ACHN (cell line): Measurements from ENCODE around the gene ANKFY1.

Experiments
- DNase-seq: peaks from one replicate; pipeline ENCODE4 v3.0.0-alpha.2; 2015
- in situ Hi-C: cut with HindIII; loops from 2 replicates; pipeline ENCODE4 v1.10.0; 2017; ENCODE audit warnings: low sequenced_read_pairs, low pct_ligation_motif_present, low pct_unique_long_range_greater_than_20kb

ANKFY1 gene, protein sequence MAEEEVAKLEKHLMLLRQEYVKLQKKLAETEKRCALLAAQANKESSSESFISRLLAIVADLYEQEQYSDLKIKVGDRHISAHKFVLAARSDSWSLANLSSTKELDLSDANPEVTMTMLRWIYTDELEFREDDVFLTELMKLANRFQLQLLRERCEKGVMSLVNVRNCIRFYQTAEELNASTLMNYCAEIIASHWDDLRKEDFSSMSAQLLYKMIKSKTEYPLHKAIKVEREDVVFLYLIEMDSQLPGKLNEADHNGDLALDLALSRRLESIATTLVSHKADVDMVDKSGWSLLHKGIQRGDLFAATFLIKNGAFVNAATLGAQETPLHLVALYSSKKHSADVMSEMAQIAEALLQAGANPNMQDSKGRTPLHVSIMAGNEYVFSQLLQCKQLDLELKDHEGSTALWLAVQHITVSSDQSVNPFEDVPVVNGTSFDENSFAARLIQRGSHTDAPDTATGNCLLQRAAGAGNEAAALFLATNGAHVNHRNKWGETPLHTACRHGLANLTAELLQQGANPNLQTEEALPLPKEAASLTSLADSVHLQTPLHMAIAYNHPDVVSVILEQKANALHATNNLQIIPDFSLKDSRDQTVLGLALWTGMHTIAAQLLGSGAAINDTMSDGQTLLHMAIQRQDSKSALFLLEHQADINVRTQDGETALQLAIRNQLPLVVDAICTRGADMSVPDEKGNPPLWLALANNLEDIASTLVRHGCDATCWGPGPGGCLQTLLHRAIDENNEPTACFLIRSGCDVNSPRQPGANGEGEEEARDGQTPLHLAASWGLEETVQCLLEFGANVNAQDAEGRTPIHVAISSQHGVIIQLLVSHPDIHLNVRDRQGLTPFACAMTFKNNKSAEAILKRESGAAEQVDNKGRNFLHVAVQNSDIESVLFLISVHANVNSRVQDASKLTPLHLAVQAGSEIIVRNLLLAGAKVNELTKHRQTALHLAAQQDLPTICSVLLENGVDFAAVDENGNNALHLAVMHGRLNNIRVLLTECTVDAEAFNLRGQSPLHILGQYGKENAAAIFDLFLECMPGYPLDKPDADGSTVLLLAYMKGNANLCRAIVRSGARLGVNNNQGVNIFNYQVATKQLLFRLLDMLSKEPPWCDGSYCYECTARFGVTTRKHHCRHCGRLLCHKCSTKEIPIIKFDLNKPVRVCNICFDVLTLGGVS

DNA sequence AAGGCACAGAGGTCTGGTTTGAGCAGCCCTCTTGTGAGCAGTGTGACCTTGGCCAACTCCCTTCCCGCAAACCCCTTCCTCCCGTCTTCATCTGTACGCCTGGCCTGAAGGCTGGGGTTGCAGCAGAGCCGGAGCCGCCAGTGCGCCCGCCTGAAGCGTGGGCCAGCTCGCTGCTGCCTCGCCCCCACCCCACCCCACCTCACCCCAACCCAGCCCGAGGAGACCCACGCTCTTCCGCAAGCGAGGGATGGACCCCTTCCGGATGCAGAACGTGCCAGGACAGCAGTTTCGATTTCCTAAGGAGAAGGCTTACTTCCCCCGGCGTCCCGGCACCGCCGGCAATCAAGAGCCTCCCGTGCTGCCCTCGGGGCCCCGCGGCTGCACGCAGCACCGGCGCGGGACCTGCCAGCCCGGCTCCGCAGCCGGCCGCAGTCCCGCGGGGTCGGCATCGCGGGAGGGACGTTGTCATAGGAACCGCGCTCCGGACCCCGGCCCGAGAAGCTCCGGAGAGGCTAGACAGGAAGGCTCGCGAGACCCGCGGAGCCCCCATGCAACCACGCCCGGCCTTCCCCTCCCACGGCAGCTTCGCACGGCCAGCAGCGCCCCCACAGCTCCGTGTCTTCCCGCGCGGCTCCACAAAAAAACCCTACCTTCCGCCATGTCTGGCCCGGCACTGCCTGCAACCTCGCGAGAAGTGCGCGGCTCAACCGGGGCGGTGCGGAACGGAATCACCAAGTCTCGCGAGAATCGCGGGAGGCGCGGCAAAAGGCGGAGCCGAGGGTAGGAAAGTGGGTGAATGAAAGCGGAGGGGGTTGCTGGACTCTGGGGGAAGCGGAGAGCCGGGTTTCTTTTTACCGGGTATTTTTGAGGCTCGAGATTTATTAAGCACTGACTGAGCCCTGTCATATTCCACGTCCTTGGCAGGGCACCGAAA is at the start of gene ANKFY1:
Gene ANKFY1, minus strand, starts transcription at position 698 of the 934 bp plus-strand sequence. Its CDS starts 38 bp downstream, at position 660.
- peak; percentile 98 for DNase-seq
- in situ Hi-C loops = no loop called here

DNA sequence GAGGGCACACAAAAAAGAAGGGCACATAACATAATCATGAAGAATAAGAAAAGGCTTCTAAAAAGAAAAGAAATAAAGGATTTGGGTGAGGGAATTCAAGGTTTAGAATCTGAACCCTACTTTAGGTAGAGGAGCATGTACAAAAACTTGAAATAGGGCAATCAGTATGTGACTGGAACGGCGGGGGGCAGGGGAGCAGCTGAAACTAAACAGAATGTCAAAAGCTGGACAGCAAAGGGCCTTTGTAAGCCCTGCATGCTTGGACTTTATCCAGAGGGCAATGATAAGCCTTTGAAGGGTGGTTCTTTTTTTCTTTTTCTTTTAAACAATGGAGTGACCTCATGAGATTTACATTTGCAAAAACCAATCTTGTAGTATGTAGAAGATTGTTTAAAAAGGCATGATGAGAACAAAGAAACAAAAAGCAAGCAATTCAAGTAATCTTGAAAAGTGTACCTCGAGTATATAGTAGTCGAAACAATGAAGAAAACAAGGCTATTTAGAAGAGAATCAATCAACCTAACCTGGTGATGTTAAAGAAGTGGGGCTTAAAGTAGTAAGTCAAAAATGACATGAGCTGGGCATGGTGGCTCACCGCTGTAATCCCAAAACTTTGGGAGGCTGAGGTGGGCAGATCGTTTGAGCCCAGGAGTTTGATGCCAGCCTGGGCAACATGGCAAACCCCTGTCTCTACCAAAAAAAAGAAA is 46.7 kb upstream of the ANKFY1 start:
- in situ Hi-C loops = no loop called here
- no peak for DNase-seq

DNA sequence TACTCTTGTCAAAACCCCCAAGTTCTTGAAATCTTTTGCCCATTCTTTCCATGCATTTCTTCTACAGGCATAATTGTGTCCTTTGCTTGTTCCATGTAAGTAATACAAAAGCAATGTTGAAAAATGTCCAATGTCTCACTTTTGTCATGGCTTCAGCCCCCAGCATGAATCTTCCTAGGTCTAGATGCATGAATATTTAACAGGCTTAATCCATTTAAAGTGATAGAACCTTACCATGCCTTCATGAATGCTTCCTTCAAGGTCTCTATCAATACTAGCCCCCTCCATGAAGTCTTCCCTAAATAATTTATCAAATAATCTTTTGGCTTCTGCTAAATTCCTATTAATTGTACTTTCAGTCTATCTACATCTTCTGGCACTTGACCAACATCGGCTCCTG is 46.1 kb upstream of the ANKFY1 start:
- DNase-seq = no peak
- in situ Hi-C loops = no loop called here

DNA sequence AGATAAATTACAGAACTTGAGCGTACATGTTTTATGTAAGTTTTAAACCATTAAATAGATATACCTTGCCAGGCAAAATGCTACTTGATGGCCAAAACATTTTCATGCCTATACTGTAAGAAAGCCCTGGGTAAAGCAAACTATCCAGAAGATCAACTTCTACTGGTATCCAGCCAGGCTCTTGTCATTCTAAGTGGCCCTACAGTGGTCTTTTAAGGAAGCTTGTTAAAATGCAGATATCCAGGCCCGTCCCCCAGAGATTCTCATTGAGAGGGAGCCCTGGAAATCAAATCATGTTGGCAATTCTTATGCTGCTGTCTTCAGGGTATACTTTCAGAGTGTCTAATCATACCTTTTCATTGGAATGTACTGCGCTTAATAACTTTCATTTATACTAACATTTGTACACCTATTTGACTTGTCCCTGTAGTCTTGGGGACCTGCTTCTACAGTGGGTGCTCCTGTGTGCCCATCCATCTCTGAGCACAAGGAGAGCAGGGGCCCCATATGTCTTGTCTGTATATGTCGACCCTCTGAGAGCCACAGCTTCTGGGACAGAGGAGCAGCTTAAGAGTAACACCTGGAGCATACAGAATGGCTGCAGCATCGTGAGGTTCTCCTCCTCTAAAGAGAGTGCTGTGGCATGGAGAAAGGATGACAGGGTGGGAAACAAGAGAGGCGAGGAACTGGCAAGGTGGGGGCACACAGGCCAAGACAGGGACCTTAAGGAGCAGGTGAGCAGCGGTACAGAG is 43.6 kb upstream of the ANKFY1 start:
- no peak for DNase-seq
- in situ Hi-C loops = no loop called here

DNA sequence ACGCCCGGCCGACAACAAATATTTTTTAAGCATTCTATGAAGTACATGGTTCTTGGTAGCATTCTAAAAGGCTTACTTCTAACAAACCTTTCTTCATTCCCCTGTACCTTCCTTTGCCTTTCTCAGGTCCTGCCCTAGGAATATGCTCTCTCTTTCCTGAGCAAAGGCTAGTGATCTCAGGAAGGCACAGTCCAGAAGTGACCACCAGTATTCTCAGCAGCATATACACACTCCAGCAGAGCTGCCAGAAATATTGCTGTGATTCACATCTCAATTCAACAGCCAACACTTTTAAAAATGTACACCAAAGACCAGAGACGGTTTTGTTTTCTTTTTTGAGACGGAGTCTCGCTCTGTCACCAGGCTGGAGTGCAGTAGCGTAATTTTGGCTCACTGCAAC is 41.4 kb upstream of the ANKFY1 start:
- no peak for DNase-seq
- in situ Hi-C loops = no loop called here

- peak; percentile 57 for DNase-seq
- in situ Hi-C loops = no loop called here
Observed at GRCh38 chr17:4304417-4305027, 40.7 kb upstream of the ANKFY1 start.

DNA sequence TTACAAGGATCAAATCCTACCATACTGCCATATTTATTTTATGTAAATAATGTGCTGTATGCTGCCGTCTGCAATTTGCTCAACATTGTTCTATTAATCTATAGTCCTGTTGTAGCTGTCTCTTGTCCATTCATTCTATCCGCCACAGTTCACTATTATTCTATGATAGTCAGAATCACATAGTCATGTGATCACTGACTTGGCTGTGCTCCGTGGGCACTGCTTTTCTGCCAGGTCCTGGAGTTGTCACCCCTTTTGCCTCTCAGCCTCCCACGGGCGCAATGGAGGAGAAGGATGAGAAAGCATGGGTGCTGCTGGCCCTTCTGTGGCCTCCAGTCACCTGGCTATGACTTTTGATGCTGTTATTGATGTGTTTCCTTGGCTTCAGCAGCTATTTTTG is 37.3 kb upstream of the ANKFY1 start:
- DNase-seq = no peak
- in situ Hi-C loops = no loop called here

GRCh38 chr17:4297351-4297750 is 33.6 kb upstream of the ANKFY1 start:
- in situ Hi-C loops = no loop called here
- no peak for DNase-seq

- in situ Hi-C loops = no loop called here
Observed at GRCh38 chr17:4295686-4296085, 31.9 kb upstream of the ANKFY1 start.

GRCh38 chr17:4293572-4293971 is 29.8 kb upstream of the ANKFY1 start:
- in situ Hi-C loops = no loop called here
- DNase-seq = no peak

More at GRCh38 chr17:4295686-4296085, 31.9 kb upstream of the ANKFY1 start:
- no peak for DNase-seq

- in situ Hi-C loops = no loop called here
Observed at GRCh38 chr17:4287710-4288109, 23.9 kb upstream of the ANKFY1 start.

GRCh38 chr17:4276514-4276913 is 12.7 kb upstream of the ANKFY1 start:
- no peak for DNase-seq
- in situ Hi-C loops = no loop called here

More at GRCh38 chr17:4287710-4288109, 23.9 kb upstream of the ANKFY1 start:
- DNase-seq = no peak

DNA sequence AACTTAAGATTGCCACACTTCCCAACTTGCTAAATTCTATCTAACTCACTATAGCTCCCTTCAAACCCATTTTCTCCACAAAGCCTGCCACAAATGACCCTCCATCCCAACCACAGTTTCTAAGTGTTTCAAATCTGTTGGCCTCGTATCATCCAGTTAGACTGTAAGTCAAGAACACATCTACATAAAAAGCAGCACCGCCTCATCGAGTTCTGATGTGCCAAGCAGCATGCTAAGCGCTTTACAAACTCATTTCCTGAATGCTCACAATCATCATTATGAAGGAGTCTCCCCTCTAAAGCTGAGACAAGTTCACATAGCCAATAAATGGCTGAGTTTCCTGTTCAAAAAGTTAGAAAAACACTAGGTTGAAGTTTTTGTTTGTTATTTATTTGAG is 9.2 kb upstream of the ANKFY1 start:
- in situ Hi-C loops = no loop called here
- no peak for DNase-seq

DNA sequence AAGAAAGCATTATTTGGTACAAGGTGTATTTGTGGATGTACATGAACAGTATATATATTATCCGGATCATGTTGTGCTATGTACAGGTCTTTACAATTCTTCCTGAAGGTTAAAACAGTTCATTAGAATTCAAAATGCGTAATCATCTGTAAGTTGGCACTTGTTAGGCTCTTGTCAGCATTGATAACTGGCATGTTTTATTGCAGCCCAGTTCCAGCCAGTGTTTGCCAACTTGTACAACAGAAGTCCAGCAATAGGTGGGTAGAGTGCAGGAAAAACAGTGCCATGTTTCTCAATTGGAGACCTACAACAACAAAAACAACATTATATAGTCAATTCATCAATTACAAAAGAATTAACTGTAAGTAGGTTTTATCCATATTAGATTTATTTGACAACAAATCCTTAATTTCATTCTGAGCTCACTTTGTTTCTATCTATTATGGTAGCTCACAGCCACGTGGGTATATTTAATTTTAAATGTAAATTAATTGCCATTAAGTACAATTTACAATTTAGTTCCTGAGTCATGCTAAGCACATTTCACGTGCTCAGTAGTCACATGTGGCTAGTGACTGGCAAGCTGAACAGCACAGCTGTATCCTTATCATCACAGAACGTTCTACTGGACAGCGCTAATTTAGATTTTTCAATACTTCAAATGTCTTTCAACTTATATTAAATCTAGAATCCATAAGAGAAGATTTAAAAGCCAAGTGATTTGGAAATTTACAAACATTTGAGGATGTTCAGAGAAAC is 8.6 kb upstream of the ANKFY1 start:
- DNase-seq = no peak
- in situ Hi-C loops = no loop called here

GRCh38 chr17:4270736-4271135 is 7.0 kb upstream of the ANKFY1 start:
- in situ Hi-C loops = no loop called here
- DNase-seq = no peak

GRCh38 chr17:4269915-4270314 is 6.1 kb upstream of the ANKFY1 start:
- in situ Hi-C loops = no loop called here

More at GRCh38 chr17:4269915-4270314, 6.1 kb upstream of the ANKFY1 start:
- DNase-seq = no peak
